Esophagus muscularis mucosa (tissue), 4 donors: ENCODE measurements around the gene TSPAN31. TPM values are rescaled to one million over a fixed set of nuclear protein-coding genes. Genes with fewer than 3 reads are reported as not detected.
A peak's percentile ranks its signal among the peaks of the same experiment; 100 is the strongest.

Experiments used
- DNase-seq: peaks from one replicate; pipeline ENCODE4 v3.0.0-alpha.2; 2017; ENCODE audit errors: extremely low spot score
- H3K27ac ChIP-seq, 4 donors: fragments of 200-600 bp; sonication (generic); replicated peaks in 1 of 4; 1 replicate in 3 of 4; 2 replicates in 1 of 4; pipeline ENCODE4 v1.5.1; 2016 to 2019; ENCODE audit warnings: mild to moderate bottlenecking in 1 of 4
- H3K27me3 ChIP-seq, 4 donors: fragments of 200-600 bp; sonication (generic); one replicate each; pipeline versions ENCODE4 v1.5.1 to v1.6.0; 2016 to 2019
- H3K36me3 ChIP-seq, 4 donors: fragments of 200-600 bp; sonication (generic); one replicate each; pipeline ENCODE4 v1.5.1; 2016 to 2019
- H3K4me1 ChIP-seq, 4 donors: fragments of 200-600 bp; sonication (generic); one replicate each; pipeline ENCODE4 v1.5.1; 2016 to 2019
- H3K4me3 ChIP-seq, 4 donors: fragments of 200-600 bp; sonication (generic); 1 replicate in 2 of 4; 2 replicates in 2 of 4; pipeline ENCODE4 v1.5.1; 2016 to 2019; ENCODE audit warnings: mild to moderate bottlenecking in 4 of 4, moderate library complexity in 1 of 4
- H3K9me3 ChIP-seq, 4 donors: fragments of 200-600 bp; sonication (generic); 1 replicate in 3 of 4; 2 replicates in 1 of 4; pipeline ENCODE4 v1.5.1; 2016 to 2019
- EP300 ChIP-seq: sonication (generic); formaldehyde crosslinking; IDR thresholded peaks from one replicate; pipeline ENCODE4 v1.6.1; 2017; ENCODE audit warnings: antibody characterized with exemption
- POLR2A ChIP-seq: fragments of 450-650 bp; IDR thresholded peaks from one replicate; pipeline ENCODE4 v1.6.1; 2017; ENCODE audit warnings: antibody characterized with exemption, moderate library complexity, mild to moderate bottlenecking, low read depth
- POLR2AphosphoS5 ChIP-seq, 2 donors: sonication (generic); formaldehyde crosslinking; IDR thresholded peaks; one replicate each; pipeline ENCODE4 v1.6.1; 2017; ENCODE audit warnings: antibody characterized with exemption in 2 of 2
- WGBS: methylation state at CpG from one replicate; pipeline ENCODE4 v1.1.5; 2018; 5-methylcytosine and 5-hydroxymethylcytosine counted together
- intact Hi-C: fragments of 100-400 bp; cut with DNase I; formaldehyde crosslinking; loops from one replicate; pipeline ENCODE4 v1.15.1; 2023
- total RNA-seq, 4 donors: library from RNA; depleted of rRNA; stranded (reverse); fragments of >200 nt; gene quantifications; one replicate each; pipeline versions ENCODE4 v1.1.0 to v1.2.1, GENCODE V29; 2016
- TF ChIP-seq, protein P1 (sequence below), 3 experiments: fragments of 200-600 bp in 2 of 3; fragments of 450-650 bp in 1 of 3; sonication (generic) in 2 of 3; IDR thresholded peaks; one replicate each; pipeline ENCODE4 v1.5.1; 2017 to 2019; ENCODE audit warnings: antibody characterized with exemption in 3 of 3, mild to moderate bottlenecking in 2 of 3, moderate library complexity in 1 of 3

The TSPAN31 gene
- total RNA-seq, 4 donors from 2014 or later: 34.3 to 45.1 (median 42.1) TPM

DNA sequence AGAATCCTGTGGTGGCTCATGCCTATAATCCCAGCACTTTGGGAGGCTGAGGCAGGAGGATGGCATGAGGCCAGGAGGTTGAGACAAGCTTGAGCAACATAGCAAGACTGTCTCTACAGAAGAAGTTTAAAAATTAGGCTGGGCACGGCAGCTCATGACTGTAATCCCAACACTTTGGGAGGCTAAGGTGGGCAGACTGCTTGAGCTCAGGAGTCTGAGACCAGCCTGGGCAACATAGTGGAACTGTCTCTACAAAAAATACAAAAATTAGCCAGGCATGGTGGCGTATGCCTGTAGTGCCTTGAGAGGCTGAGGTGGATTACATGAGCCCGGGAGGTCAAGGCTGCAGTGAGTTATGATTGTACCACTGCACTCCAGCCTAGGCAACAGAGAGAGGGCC is 23.0 kb downstream of the TSPAN31 start:
- peaks cover 31 to 53% (median 42%) of the 10 kb centered on the region in 4 donors for H3K4me1 ChIP-seq
- TF ChIP-seq POLR2A: no peak
- no peak for TF ChIP-seq EP300
- TF ChIP-seq, protein P1, sequence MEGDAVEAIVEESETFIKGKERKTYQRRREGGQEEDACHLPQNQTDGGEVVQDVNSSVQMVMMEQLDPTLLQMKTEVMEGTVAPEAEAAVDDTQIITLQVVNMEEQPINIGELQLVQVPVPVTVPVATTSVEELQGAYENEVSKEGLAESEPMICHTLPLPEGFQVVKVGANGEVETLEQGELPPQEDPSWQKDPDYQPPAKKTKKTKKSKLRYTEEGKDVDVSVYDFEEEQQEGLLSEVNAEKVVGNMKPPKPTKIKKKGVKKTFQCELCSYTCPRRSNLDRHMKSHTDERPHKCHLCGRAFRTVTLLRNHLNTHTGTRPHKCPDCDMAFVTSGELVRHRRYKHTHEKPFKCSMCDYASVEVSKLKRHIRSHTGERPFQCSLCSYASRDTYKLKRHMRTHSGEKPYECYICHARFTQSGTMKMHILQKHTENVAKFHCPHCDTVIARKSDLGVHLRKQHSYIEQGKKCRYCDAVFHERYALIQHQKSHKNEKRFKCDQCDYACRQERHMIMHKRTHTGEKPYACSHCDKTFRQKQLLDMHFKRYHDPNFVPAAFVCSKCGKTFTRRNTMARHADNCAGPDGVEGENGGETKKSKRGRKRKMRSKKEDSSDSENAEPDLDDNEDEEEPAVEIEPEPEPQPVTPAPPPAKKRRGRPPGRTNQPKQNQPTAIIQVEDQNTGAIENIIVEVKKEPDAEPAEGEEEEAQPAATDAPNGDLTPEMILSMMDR (IDR thresholded peaks at IDR 0.05): no peak
- TF ChIP-seq POLR2AphosphoS5 (IDR thresholded peaks at IDR 0.05): no peak
- no peak overlapping the region for H3K4me3 ChIP-seq
- DNase-seq: no peak
- 94% methylated on average over 3 of the region's 3 CpGs for WGBS
- H3K9me3 ChIP-seq: no peaks in the 10 kb centered on the region
- intact Hi-C loops: no loop called here
- H3K36me3 ChIP-seq: peaks cover 0 to 24% (median 20%) of the 10 kb centered on the region in 4 donors
- peaks cover 0 to 41% (median 29%) of the 10 kb centered on the region in 4 donors for H3K27me3 ChIP-seq
- H3K27ac ChIP-seq: no peak overlapping the region

DNA sequence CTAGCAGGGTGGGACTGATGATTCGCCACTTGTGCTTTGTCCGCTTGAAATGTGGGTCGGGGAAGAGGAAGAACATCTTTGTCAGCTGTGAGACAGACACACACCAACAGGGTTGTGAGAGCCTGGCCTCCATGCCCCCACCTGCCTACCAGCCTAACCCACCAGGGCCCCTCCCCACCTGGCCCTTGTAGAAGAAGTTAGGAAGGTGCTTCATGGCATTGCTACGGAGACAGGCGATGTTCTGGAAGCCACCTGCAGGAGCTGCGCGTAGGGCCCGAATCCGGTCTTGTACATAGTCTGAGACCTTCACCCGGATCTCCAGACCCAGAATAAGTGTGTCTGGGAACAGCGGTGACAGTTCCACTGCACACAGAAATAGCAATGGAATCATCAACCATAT is 24.8 kb downstream of the TSPAN31 start:
- Histone ChIP-seq H3K9me3 (no peaks in the 10 kb centered on the region), H3K4me3 (no peak overlapping the region), H3K27me3 (peaks cover 0 to 24% (median 15%) of the 10 kb centered on the region in 4 donors), H3K4me1 (peaks cover 37 to 56% (median 47%) of the 10 kb centered on the region in 4 donors), H3K36me3 (peaks cover 0 to 28% (median 21%) of the 10 kb centered on the region in 4 donors), H3K27ac (no peak overlapping the region)
- TF ChIP-seq, protein P1 (IDR thresholded peaks at IDR 0.05): no peak
- no peak for TF ChIP-seq EP300
- no peak for TF ChIP-seq POLR2AphosphoS5 (IDR thresholded peaks at IDR 0.05)
- TF ChIP-seq POLR2A: no peak
- 93% methylated on average over 11 of the region's 11 CpGs for WGBS
- intact Hi-C loops: no loop called here
- no peak for DNase-seq

DNA sequence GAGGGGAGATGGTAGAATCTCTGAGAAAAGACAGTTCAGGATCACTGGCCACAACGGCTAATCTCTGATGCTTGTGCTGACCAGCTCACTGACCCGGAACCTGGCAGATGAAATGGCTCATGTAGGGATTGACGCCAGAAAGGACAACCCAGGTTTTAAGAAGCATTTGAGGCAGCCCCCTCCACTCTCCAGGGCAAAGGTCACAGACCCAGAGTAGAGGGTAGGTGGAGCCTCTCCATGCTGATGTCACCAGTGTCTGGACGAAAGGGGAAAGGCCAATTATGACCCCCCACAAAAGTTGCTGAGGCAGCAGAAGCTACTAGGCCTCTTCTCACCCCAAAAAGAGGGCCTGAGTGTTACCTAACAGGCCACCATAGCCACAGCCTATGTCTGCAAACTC is 25.9 kb downstream of the TSPAN31 start:
- peaks cover 0 to 36% (median 23%) of the 10 kb centered on the region in 4 donors for H3K36me3 ChIP-seq
- intact Hi-C loops: no loop called here
- peak overlapping the region in 3 of 4 donors; percentile 90 to 95 (median 93) for H3K27ac ChIP-seq
- H3K27me3 ChIP-seq: peaks cover 0 to 12% (median 4%) of the 10 kb centered on the region in 4 donors
- TF ChIP-seq POLR2AphosphoS5 (IDR thresholded peaks at IDR 0.05) (no peak), POLR2A (no peak), EP300 (no peak)
- TF ChIP-seq, protein P1 (IDR thresholded peaks at IDR 0.05): no peak
- H3K4me1 ChIP-seq: peaks cover 26 to 45% (median 35%) of the 10 kb centered on the region in 4 donors
- no peak for DNase-seq
- no peak overlapping the region for H3K4me3 ChIP-seq
- H3K9me3 ChIP-seq: no peaks in the 10 kb centered on the region
- 98% methylated on average over 4 of the region's 4 CpGs for WGBS

DNA sequence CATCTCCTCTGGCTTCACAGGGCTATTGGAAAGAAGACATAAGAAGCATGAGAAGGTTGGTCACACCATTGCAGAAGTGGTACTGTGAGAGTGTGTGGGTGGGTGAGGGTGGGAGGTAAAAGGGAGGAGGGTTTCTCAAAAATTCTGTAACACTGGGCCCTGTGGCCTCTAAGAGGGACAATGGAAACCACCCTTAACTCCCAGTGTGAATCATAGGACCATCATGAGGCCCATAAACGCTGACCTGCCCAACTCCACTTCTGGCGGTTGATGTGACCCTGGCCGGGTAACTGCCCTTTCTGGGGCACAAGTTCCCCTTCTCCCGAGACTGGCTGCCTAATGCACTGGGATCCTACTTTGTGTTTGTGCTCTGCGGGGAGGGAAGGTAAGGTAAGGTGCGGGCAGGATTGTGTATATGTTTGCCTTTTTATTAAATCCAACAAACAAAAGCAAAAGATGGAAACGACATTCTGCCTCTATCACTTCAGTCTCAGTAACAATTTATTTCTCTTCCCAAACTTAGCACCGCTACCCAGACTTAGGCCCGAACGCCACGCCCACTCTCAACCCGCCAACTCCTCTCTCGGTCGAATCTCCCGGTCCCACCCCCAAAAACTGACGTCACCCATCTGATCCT is 26.5 kb downstream of the TSPAN31 start:
- H3K4me3 ChIP-seq: peak overlapping the region; percentile 70 to 82 (median 76)
- peaks cover 20 to 38% (median 29%) of the 10 kb centered on the region in 4 donors for H3K4me1 ChIP-seq
- DNase-seq: peak; percentile 98
- peaks cover 0 to 6% (median 0%) of the 10 kb centered on the region in 4 donors for H3K27me3 ChIP-seq
- no peaks in the 10 kb centered on the region for H3K9me3 ChIP-seq
- WGBS: 7% methylated on average over 16 of the region's 16 CpGs
- TF ChIP-seq POLR2A (no peak), POLR2AphosphoS5 (IDR thresholded peaks at IDR 0.05) (no peak), EP300 (no peak)
- TF ChIP-seq, protein P1 (IDR thresholded peaks at IDR 0.05): no peak
- peaks cover 0 to 43% (median 23%) of the 10 kb centered on the region in 4 donors for H3K36me3 ChIP-seq
- H3K27ac ChIP-seq: peak overlapping the region; percentile 90 to 95 (median 94)
- intact Hi-C loops: no loop called here
